ENCODE data around the gene ADRB2.
A peak's percentile ranks its signal among the peaks of the same experiment; 100 is the strongest.
"Not testable (repeated sequence)": the region's sequence is repeated elsewhere in the genome, so short reads cannot be mapped to it uniquely, and the experiment has no call there.

The ADRB2 gene

GRCh38 chr5:148826053-148826738 lies at the start of gene ADRB2:
Gene ADRB2 (plus strand): TSS chr5:148826611. CDS start chr5:148826832, 221 bp downstream.
- peak in 50 of 51 donors; percentile 29 to 92 (median 82) for DNase-seq

GRCh38 chr5:148776780-148777179 lies 49.6 kb upstream of the ADRB2 start:
- no peak for DNase-seq

- DNase-seq: no peak
Measured at GRCh38 chr5:148778882-148779281, 47.5 kb upstream of the ADRB2 start.

GRCh38 chr5:148780711-148781110 lies 45.7 kb upstream of the ADRB2 start:
- DNase-seq: no peak

- DNase-seq: no peak
Measured at GRCh38 chr5:148781766-148782165, 44.6 kb upstream of the ADRB2 start.

- DNase-seq: no peak
Measured at GRCh38 chr5:148785223-148785622, 41.2 kb upstream of the ADRB2 start.

GRCh38 chr5:148786456-148786855 lies 40.0 kb upstream of the ADRB2 start:
- DNase-seq: no peak

GRCh38 chr5:148788636-148789035 lies 37.8 kb upstream of the ADRB2 start:
- DNase-seq: no peak

GRCh38 chr5:148790545-148791333 lies 35.7 kb upstream of the ADRB2 start:
- no peak for DNase-seq

GRCh38 chr5:148791334-148791667 lies 35.1 kb upstream of the ADRB2 start:
- DNase-seq: no peak

- DNase-seq: no peak
Measured at GRCh38 chr5:148791696-148792095, 34.7 kb upstream of the ADRB2 start.

- no peak for DNase-seq
Measured at GRCh38 chr5:148792744-148793143, 33.7 kb upstream of the ADRB2 start.

- no peak for DNase-seq
Measured at GRCh38 chr5:148793261-148793660, 33.1 kb upstream of the ADRB2 start.

- no peak for DNase-seq
Measured at GRCh38 chr5:148794275-148794674, 32.1 kb upstream of the ADRB2 start.

- DNase-seq: no peak
Measured at GRCh38 chr5:148794729-148795561, 31.5 kb upstream of the ADRB2 start.

GRCh38 chr5:148796936-148797335 lies 29.5 kb upstream of the ADRB2 start:
- no peak for DNase-seq

GRCh38 chr5:148798786-148799185 lies 27.6 kb upstream of the ADRB2 start:
- DNase-seq: no peak

GRCh38 chr5:148799737-148800527 lies 26.5 kb upstream of the ADRB2 start:
- DNase-seq: no peak

GRCh38 chr5:148801682-148802276 lies 24.6 kb upstream of the ADRB2 start:
- no peak for DNase-seq

- DNase-seq: not testable (repeated sequence)
Measured at GRCh38 chr5:148803451-148803850, 23.0 kb upstream of the ADRB2 start.

- no peak for DNase-seq
Measured at GRCh38 chr5:148804393-148804792, 22.0 kb upstream of the ADRB2 start.
